Measurements from ENCODE around the gene SH3GL2.

The SH3GL2 gene

GRCh38 chr9:17578577-17578910 lies 322 bp upstream of the SH3GL2 start:
- no peaks in the 10 kb centered on the region for H3K27me3 ChIP-seq (ENCODE audit: insufficient read depth, low read depth, severe bottlenecking)

GRCh38 chr9:17580119-17580518 lies 1.3 kb downstream of the SH3GL2 start:
- TF ChIP-seq, protein P1, sequence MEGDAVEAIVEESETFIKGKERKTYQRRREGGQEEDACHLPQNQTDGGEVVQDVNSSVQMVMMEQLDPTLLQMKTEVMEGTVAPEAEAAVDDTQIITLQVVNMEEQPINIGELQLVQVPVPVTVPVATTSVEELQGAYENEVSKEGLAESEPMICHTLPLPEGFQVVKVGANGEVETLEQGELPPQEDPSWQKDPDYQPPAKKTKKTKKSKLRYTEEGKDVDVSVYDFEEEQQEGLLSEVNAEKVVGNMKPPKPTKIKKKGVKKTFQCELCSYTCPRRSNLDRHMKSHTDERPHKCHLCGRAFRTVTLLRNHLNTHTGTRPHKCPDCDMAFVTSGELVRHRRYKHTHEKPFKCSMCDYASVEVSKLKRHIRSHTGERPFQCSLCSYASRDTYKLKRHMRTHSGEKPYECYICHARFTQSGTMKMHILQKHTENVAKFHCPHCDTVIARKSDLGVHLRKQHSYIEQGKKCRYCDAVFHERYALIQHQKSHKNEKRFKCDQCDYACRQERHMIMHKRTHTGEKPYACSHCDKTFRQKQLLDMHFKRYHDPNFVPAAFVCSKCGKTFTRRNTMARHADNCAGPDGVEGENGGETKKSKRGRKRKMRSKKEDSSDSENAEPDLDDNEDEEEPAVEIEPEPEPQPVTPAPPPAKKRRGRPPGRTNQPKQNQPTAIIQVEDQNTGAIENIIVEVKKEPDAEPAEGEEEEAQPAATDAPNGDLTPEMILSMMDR (IDR thresholded peaks at IDR 0.05; ENCODE audit: low read depth, low read length) = no peak
- H3K27me3 ChIP-seq (ENCODE audit: insufficient read depth, low read depth, severe bottlenecking) = no peaks in the 10 kb centered on the region
- DNase-seq = no peak
- H3K36me3 ChIP-seq = no peaks in the 10 kb centered on the region; the same call in 1 of the 2 replicates
- H3K9me3 ChIP-seq (ENCODE audit: severe bottlenecking) = no peaks in the 10 kb centered on the region
- peak overlapping the region; percentile 78 for H3K4me3 ChIP-seq (ENCODE audit: low read depth, low read length)
- H3K27ac ChIP-seq = no peak overlapping the region

More at GRCh38 chr9:17578577-17578910, 322 bp upstream of the SH3GL2 start:
- Histone ChIP-seq H3K4me3 (ENCODE audit: low read depth, low read length) (peak overlapping the region; percentile 78), H3K36me3 (no peaks in the 10 kb centered on the region; the same call in 1 of the 2 replicates), H3K27ac (peak overlapping the region; percentile 51; the same call in 1 of the 2 replicates), H3K9me3 (ENCODE audit: severe bottlenecking) (no peaks in the 10 kb centered on the region)
- TF ChIP-seq, protein P1 (IDR thresholded peaks at IDR 0.05; ENCODE audit: low read depth, low read length) = no peak
- no peak for DNase-seq

GRCh38 chr9:17587113-17587512 lies 8.2 kb downstream of the SH3GL2 start:
- Histone ChIP-seq H3K27ac (no peak overlapping the region), H3K36me3 (no peaks in the 10 kb centered on the region), H3K9me3 (ENCODE audit: severe bottlenecking) (no peaks in the 10 kb centered on the region), H3K4me3 (ENCODE audit: low read depth, low read length) (no peak overlapping the region), H3K27me3 (ENCODE audit: insufficient read depth, low read depth, severe bottlenecking) (no peaks in the 10 kb centered on the region)
- TF ChIP-seq, protein P1 (IDR thresholded peaks at IDR 0.05; ENCODE audit: low read depth, low read length) = peak; percentile 28; the same call in 1 of the 2 replicates
- DNase-seq = no peak

GRCh38 chr9:17588395-17588794 lies 9.5 kb downstream of the SH3GL2 start:
- Histone ChIP-seq H3K27me3 (ENCODE audit: insufficient read depth, low read depth, severe bottlenecking) (no peaks in the 10 kb centered on the region), H3K9me3 (ENCODE audit: severe bottlenecking) (no peaks in the 10 kb centered on the region), H3K36me3 (no peaks in the 10 kb centered on the region), H3K27ac (peak overlapping the region; percentile 28), H3K4me3 (ENCODE audit: low read depth, low read length) (no peak overlapping the region)
- peak; percentile 36 for DNase-seq
- TF ChIP-seq, protein P1 (IDR thresholded peaks at IDR 0.05; ENCODE audit: low read depth, low read length) = peak; percentile 19; the same call in 1 of the 2 replicates

- DNase-seq = no peak
- TF ChIP-seq, protein P1 (IDR thresholded peaks at IDR 0.05; ENCODE audit: low read depth, low read length) = no peak
- Histone ChIP-seq H3K36me3 (no peaks in the 10 kb centered on the region), H3K4me3 (ENCODE audit: low read depth, low read length) (no peak overlapping the region), H3K27ac (peak overlapping the region; percentile 28), H3K9me3 (ENCODE audit: severe bottlenecking) (no peaks in the 10 kb centered on the region), H3K27me3 (ENCODE audit: insufficient read depth, low read depth, severe bottlenecking) (no peaks in the 10 kb centered on the region)
These were observed 10.1 kb downstream of the SH3GL2 start for GRCh38 chr9:17588941-17589340.

DNA sequence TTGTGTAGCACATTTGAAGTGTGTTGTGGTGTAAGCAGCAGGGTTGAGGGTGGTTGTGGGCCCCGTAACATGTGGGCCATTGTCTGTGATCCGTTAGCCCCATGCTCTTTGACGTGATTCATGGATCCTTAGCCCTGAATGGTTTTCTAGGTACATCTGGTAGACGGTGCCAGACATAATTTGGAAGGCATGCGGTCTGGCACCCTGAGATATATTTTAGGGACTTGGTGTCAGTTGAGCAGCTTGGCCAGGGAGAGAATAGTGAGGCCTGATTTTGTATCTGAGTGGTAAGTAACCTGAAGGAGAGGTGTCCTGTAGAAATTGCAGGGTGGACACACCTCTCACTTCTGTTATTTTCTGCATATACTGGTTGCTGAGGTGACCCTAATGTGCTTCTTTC lies 10.9 kb downstream of the SH3GL2 start:
- no peaks in the 10 kb centered on the region for H3K36me3 ChIP-seq
- TF ChIP-seq, protein P1 (IDR thresholded peaks at IDR 0.05; ENCODE audit: low read depth, low read length) = no peak
- H3K27ac ChIP-seq = peak overlapping the region; percentile 28
- DNase-seq = no peak
- no peaks in the 10 kb centered on the region for H3K27me3 ChIP-seq (ENCODE audit: insufficient read depth, low read depth, severe bottlenecking)
- no peak overlapping the region for H3K4me3 ChIP-seq (ENCODE audit: low read depth, low read length)
- no peaks in the 10 kb centered on the region for H3K9me3 ChIP-seq (ENCODE audit: severe bottlenecking)
